ENCODE measurements around the gene PTPN22.

DNA sequence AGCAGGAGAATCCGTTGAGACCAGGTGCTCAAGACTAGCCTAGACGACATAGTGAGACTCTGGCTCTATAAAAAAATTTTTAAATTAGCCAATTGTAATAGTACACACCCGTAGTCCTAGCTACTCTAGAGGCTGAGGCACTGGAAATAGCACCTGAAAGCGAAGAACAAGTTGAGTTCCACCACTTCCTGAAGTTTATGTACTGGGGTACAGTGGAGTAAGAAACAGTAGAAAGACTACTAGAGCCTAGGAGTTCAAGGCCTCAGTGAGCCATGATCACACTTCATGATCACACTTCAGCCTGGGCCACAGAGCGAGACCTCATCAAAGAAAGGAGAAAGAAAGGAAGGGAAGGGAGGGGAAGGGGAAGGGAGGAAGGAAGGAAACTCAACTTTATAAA is 79.0 kb downstream of the PTPN22 start:
- TF ChIP-seq, protein P1, sequence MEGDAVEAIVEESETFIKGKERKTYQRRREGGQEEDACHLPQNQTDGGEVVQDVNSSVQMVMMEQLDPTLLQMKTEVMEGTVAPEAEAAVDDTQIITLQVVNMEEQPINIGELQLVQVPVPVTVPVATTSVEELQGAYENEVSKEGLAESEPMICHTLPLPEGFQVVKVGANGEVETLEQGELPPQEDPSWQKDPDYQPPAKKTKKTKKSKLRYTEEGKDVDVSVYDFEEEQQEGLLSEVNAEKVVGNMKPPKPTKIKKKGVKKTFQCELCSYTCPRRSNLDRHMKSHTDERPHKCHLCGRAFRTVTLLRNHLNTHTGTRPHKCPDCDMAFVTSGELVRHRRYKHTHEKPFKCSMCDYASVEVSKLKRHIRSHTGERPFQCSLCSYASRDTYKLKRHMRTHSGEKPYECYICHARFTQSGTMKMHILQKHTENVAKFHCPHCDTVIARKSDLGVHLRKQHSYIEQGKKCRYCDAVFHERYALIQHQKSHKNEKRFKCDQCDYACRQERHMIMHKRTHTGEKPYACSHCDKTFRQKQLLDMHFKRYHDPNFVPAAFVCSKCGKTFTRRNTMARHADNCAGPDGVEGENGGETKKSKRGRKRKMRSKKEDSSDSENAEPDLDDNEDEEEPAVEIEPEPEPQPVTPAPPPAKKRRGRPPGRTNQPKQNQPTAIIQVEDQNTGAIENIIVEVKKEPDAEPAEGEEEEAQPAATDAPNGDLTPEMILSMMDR (optimal IDR thresholded peaks at IDR 0.05 in 1 of 3, IDR thresholded peaks at IDR 0.05 in 1 of 3, conservative IDR thresholded peaks at IDR 0.05 in 1 of 3; ENCODE audit: extremely low read depth in 1 of 3, insufficient read depth in 2 of 3, low read length in 3 of 3), result no peak
- TF ChIP-seq EZH2 (IDR thresholded peaks at IDR 0.05; ENCODE audit: low read length), result no peak
